ENCODE results near the gene ANK2. TPM values are rescaled to one million over a fixed set of nuclear protein-coding genes. Genes with fewer than 3 reads are reported as not detected.

ANK2 gene
- total RNA-seq, 1 donor = 15.1 TPM

DNA sequence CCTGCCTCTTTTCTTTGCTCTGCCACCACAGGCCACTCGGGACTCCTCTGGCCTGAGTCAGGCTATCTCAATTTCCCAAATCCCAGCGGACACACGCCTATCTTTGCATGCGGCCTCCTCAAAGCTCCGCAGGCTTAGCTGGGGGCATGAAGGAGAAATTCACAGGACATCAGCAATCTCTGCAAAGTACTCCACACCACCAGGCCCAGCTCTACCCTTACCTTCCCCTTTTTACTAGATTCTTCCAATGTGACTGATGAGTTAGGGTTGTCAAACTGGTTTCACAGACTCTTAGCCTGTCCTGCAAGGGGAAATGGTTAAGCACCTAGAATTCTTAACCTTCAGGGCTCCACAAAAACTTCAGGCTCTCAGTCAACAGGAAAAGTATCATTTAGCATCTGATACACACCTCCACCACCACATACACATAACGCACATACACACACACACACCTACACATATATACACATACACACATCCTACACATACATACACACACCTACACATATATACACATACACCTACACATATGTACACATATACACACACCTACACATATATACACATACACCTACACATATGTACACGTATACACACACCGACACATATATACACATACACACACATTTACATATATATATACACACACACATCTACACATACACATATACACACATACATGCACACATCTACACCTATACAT lies 349.1 kb downstream of the ANK2 start:
- no peak for TF ChIP-seq CTCF (IDR thresholded peaks at IDR 0.05; ENCODE audit: insufficient read depth, low read depth, low read length)
- no peak for DNase-seq (ENCODE audit: low read depth)
- H3K4me3 ChIP-seq (ENCODE audit: low read depth, low read length) = no peak overlapping the region

- TF ChIP-seq CTCF (IDR thresholded peaks at IDR 0.05; ENCODE audit: insufficient read depth, low read depth, low read length) = no peak
- DNase-seq (ENCODE audit: low read depth) = no peak
- H3K4me3 ChIP-seq (ENCODE audit: low read depth, low read length) = no peak overlapping the region
These were observed 354.7 kb downstream of the ANK2 start for GRCh38 chr4:113404167-113404571.

DNA sequence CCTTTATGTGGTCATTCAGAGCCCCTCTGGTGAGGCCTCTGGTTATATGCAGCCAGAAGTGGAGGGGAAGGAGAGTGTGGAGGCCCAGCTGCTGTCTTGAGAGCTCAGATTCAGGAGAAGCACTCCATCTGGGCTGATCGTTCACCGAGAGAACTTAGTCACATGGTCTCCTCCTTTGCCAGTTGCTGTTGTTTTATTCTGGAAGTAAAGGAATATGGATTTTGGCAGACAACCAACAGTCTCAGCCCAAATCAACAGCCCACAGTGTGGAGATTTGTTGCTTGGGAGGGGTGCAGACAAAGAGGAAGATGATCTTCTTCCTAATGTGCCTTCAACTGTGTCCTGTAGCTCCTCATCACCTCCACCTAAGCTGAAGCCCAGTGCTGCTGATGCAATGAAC lies 355.4 kb downstream of the ANK2 start:
- TF ChIP-seq CTCF (IDR thresholded peaks at IDR 0.05; ENCODE audit: insufficient read depth, low read depth, low read length) = no peak
- H3K4me3 ChIP-seq (ENCODE audit: low read depth, low read length) = no peak overlapping the region
- DNase-seq (ENCODE audit: low read depth) = no peak

GRCh38 chr4:113405874-113406722 lies 356.6 kb downstream of the ANK2 start:
- TF ChIP-seq CTCF (IDR thresholded peaks at IDR 0.05; ENCODE audit: insufficient read depth, low read depth, low read length) = no peak
- DNase-seq (ENCODE audit: low read depth) = no peak
- no peak overlapping the region for H3K4me3 ChIP-seq (ENCODE audit: low read depth, low read length)

- no peak overlapping the region for H3K4me3 ChIP-seq (ENCODE audit: low read depth, low read length)
- DNase-seq (ENCODE audit: low read depth) = no peak
- TF ChIP-seq CTCF (IDR thresholded peaks at IDR 0.05; ENCODE audit: insufficient read depth, low read depth, low read length) = no peak
These were observed 357.2 kb downstream of the ANK2 start for GRCh38 chr4:113406723-113407016.

DNA sequence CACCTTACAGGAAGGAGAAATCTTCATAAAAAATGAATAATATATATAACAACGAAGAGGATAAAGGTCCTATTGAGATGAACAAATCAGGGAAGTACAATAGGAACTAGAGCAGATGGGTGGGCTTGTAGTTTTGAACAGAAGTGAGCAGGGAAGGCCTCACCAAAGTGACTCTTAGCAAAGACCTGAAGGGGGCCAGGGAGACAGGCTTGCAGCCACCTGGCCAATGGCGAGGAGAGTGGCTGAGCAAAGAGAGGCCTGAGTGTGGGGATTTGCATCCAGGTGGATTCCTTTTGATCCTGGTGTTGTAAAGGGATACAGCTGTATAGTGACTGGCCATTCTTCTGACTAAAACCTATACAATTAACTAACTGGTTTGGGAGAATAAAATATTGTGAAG lies 358.0 kb downstream of the ANK2 start:
- no peak for DNase-seq (ENCODE audit: low read depth)
- no peak overlapping the region for H3K4me3 ChIP-seq (ENCODE audit: low read depth, low read length)
- TF ChIP-seq CTCF (IDR thresholded peaks at IDR 0.05; ENCODE audit: insufficient read depth, low read depth, low read length) = no peak

Measured in fibroblast of villous mesenchyme (primary cell).